ENCODE measurements around the gene EVL.

EVL gene

GRCh38 chr14:100078997-100079725, 13.9 kb downstream of the EVL start:
- Histone ChIP-seq H3K27ac (peak overlapping the region; percentile 61), H3K36me3 (replicated peaks) (no peaks in the 10 kb centered on the region), H3K4me3 (ENCODE audit: low read depth, low read length) (no peak overlapping the region), H3K27me3 (replicated peaks) (no peaks in the 10 kb centered on the region)
- peak; percentile 75 for DNase-seq
- in situ Hi-C loops (cut with HindIII; ENCODE audit: low pct_ligation_motif_present, low sequenced_read_pairs) = no loop called here
- peak; percentile 45 for TF ChIP-seq CTCF (IDR thresholded peaks at IDR 0.05; ENCODE audit: low read depth, low read length, missing control alignments)

GRCh38 chr14:100079726-100080005, 14.4 kb downstream of the EVL start:
- Histone ChIP-seq H3K36me3 (replicated peaks) (no peaks in the 10 kb centered on the region), H3K27ac (peak overlapping the region; percentile 61), H3K4me3 (ENCODE audit: low read depth, low read length) (no peak overlapping the region), H3K27me3 (replicated peaks) (no peaks in the 10 kb centered on the region)
- no peak for DNase-seq
- no peak for TF ChIP-seq CTCF (IDR thresholded peaks at IDR 0.05; ENCODE audit: low read depth, low read length, missing control alignments)
- in situ Hi-C loops (cut with HindIII; ENCODE audit: low pct_ligation_motif_present, low sequenced_read_pairs) = no loop called here

- no peaks in the 10 kb centered on the region for H3K27me3 ChIP-seq (replicated peaks)
- in situ Hi-C loops (cut with HindIII; ENCODE audit: low pct_ligation_motif_present, low sequenced_read_pairs) = no loop called here
- TF ChIP-seq CTCF (IDR thresholded peaks at IDR 0.05; ENCODE audit: low read depth, low read length, missing control alignments) = no peak
- H3K27ac ChIP-seq = no peak overlapping the region
- H3K36me3 ChIP-seq (replicated peaks) = no peaks in the 10 kb centered on the region
- DNase-seq = no peak
- H3K4me3 ChIP-seq (ENCODE audit: low read depth, low read length) = no peak overlapping the region
These were observed 15.0 kb downstream of the EVL start for GRCh38 chr14:100080206-100080605.

GRCh38 chr14:100081997-100082625, 16.9 kb downstream of the EVL start:
- Histone ChIP-seq H3K4me3 (ENCODE audit: low read depth, low read length) (no peak overlapping the region), H3K27me3 (replicated peaks) (no peaks in the 10 kb centered on the region), H3K36me3 (replicated peaks) (no peaks in the 10 kb centered on the region), H3K27ac (no peak overlapping the region)
- in situ Hi-C loops (cut with HindIII; ENCODE audit: low pct_ligation_motif_present, low sequenced_read_pairs) = no loop called here
- no peak for DNase-seq
- no peak for TF ChIP-seq CTCF (IDR thresholded peaks at IDR 0.05; ENCODE audit: low read depth, low read length, missing control alignments)

GRCh38 chr14:100082723-100083122, 17.5 kb downstream of the EVL start:
- no peak overlapping the region for H3K4me3 ChIP-seq (ENCODE audit: low read depth, low read length)

More at GRCh38 chr14:100082723-100083122, 17.5 kb downstream of the EVL start:
- Histone ChIP-seq H3K36me3 (replicated peaks) (no peaks in the 10 kb centered on the region), H3K27ac (no peak overlapping the region), H3K27me3 (replicated peaks) (no peaks in the 10 kb centered on the region)
- no peak for DNase-seq
- no peak for TF ChIP-seq CTCF (IDR thresholded peaks at IDR 0.05; ENCODE audit: low read depth, low read length, missing control alignments)
- in situ Hi-C loops (cut with HindIII; ENCODE audit: low pct_ligation_motif_present, low sequenced_read_pairs) = no loop called here
